Activated CD4-positive, alpha-beta T cell treated with anti-CD3 and anti-CD28 coated beads, Interleukin-2, amount 10 ng/mL, durations not matched to agents 24 days and 14 days (primary cell): ENCODE data around the gene TMEM192. TPM values are rescaled to one million over a fixed set of nuclear protein-coding genes. Genes with fewer than 3 reads are reported as not detected.
"Not testable (repeated sequence)": the region's sequence is repeated elsewhere in the genome, so short reads cannot be mapped to it uniquely, and the experiment has no call there.

Experiments used
- DNase-seq: peaks from one replicate; pipeline ENCODE4 v3.0.0; 2022
- H3K27ac Mint-ChIP-seq: one replicate; pipeline ENCODE4 v1.8.0; 2022; ENCODE audit warnings: mild to moderate bottlenecking, mixed read lengths
- H3K27me3 Mint-ChIP-seq: one replicate; pipeline ENCODE4 v1.8.0; 2022; ENCODE audit warnings: mixed read lengths
- H3K36me3 Mint-ChIP-seq: one replicate; pipeline ENCODE4 v1.8.0; 2022; ENCODE audit warnings: low read depth, mild to moderate bottlenecking, mixed read lengths
- H3K4me1 Mint-ChIP-seq: one replicate; pipeline ENCODE4 v1.8.0; 2021; ENCODE audit warnings: mixed read lengths
- H3K4me3 Mint-ChIP-seq: one replicate; pipeline ENCODE4 v1.8.0; 2022; ENCODE audit warnings: mild to moderate bottlenecking, moderate library complexity, mixed read lengths
- H3K9me3 Mint-ChIP-seq: one replicate; pipeline ENCODE4 v1.8.0; 2021; ENCODE audit warnings: mixed read lengths
- intact Hi-C: fragments of 100-400 bp; cut with micrococcal nuclease; formaldehyde crosslinking; loops from one replicate; pipeline ENCODE4 v1.15.1; 2023
- total RNA-seq: library from RNA; stranded (reverse); gene quantifications from 2 replicates; pipeline ENCODE4 v1.2.3, GENCODE V29; 2022

Gene TMEM192
- total RNA-seq, 1 donor from 2014 or later: 10.0 TPM

GRCh38 chr4:165077034-165077578, 35.6 kb downstream of the TMEM192 start:
- H3K27ac Mint-ChIP-seq: no peak overlapping the region
- DNase-seq: no peak
- intact Hi-C loops: no loop called here

DNA sequence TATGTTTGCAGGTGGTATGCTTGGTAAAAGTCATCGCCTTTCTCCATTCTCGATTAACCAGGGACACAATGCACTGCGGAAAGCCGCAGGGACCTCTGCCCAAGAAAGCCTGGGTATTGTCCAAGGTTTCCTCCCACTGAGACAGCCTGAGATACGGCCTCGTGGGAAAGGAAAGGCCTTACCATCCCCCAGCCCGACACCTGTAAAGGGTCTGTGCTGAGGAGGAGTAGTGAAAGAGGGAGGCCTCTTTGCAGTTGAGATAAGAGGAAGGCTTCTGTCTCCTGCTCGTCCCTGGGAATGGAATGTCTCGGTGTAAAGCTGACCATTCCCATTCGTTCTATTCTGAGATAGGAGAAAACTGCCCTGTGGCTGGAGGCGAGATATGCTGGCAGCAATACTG, 39.3 kb downstream of the TMEM192 start:
- H3K9me3 Mint-ChIP-seq, DNase-seq, H3K4me1 Mint-ChIP-seq, H3K36me3 Mint-ChIP-seq, H3K4me3 Mint-ChIP-seq, H3K27ac Mint-ChIP-seq, H3K27me3 Mint-ChIP-seq, intact Hi-C loops: not testable (repeated sequence)

More at GRCh38 chr4:165077034-165077578, 35.6 kb downstream of the TMEM192 start:
- Mint-ChIP-seq H3K9me3 (no peaks in the 10 kb centered on the region), H3K4me3 (no peak overlapping the region), H3K36me3 (peaks cover 2% of the 10 kb centered on the region), H3K27me3 (no peaks in the 10 kb centered on the region), H3K4me1 (peaks cover 4% of the 10 kb centered on the region)

DNA sequence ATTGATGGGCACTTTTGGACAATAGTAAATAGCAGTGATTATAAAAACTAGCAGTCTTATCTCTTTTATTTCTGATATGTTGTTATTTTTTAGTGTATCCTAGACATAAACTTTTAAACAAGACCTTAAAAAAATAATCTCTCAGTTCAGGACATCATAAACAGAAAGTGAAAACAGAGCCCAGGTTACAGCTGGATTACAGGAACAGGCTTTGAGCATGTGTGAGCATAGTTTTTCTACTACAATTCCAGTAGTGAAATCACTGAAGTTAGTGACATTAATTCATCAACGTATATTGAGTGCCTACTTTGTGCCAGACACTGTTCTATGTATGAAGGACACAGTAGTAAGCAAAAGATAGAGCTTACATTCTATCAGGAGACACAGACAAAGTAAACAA, 42.1 kb downstream of the TMEM192 start:
- Mint-ChIP-seq H3K36me3 (no peaks in the 10 kb centered on the region), H3K4me3 (no peak overlapping the region), H3K9me3 (no peaks in the 10 kb centered on the region), H3K27ac (no peak overlapping the region), H3K27me3 (no peaks in the 10 kb centered on the region), H3K4me1 (no peaks in the 10 kb centered on the region)
- intact Hi-C loops: no loop called here
- no peak for DNase-seq

GRCh38 chr4:165060938-165061337, 51.7 kb downstream of the TMEM192 start:
- H3K9me3 Mint-ChIP-seq: no peaks in the 10 kb centered on the region
- intact Hi-C loops: no loop called here
- H3K4me3 Mint-ChIP-seq: no peak overlapping the region
- no peak for DNase-seq
- H3K27ac Mint-ChIP-seq: no peak overlapping the region
- H3K27me3 Mint-ChIP-seq: no peaks in the 10 kb centered on the region
- H3K4me1 Mint-ChIP-seq: no peaks in the 10 kb centered on the region
- H3K36me3 Mint-ChIP-seq: no peaks in the 10 kb centered on the region

GRCh38 chr4:165059386-165059785, 53.3 kb downstream of the TMEM192 start:
- no peak for DNase-seq
- Mint-ChIP-seq H3K4me1 (no peaks in the 10 kb centered on the region), H3K36me3 (no peaks in the 10 kb centered on the region), H3K4me3 (no peak overlapping the region), H3K27me3 (no peaks in the 10 kb centered on the region), H3K9me3 (no peaks in the 10 kb centered on the region), H3K27ac (no peak overlapping the region)
- intact Hi-C loops: no loop called here

GRCh38 chr4:165058666-165059065, 54.0 kb downstream of the TMEM192 start:
- no peaks in the 10 kb centered on the region for H3K36me3 Mint-ChIP-seq
- H3K4me3 Mint-ChIP-seq: no peak overlapping the region
- no peak overlapping the region for H3K27ac Mint-ChIP-seq
- no peak for DNase-seq
- H3K4me1 Mint-ChIP-seq: no peaks in the 10 kb centered on the region
- H3K9me3 Mint-ChIP-seq: no peaks in the 10 kb centered on the region
- no peaks in the 10 kb centered on the region for H3K27me3 Mint-ChIP-seq
- intact Hi-C loops: no loop called here

DNA sequence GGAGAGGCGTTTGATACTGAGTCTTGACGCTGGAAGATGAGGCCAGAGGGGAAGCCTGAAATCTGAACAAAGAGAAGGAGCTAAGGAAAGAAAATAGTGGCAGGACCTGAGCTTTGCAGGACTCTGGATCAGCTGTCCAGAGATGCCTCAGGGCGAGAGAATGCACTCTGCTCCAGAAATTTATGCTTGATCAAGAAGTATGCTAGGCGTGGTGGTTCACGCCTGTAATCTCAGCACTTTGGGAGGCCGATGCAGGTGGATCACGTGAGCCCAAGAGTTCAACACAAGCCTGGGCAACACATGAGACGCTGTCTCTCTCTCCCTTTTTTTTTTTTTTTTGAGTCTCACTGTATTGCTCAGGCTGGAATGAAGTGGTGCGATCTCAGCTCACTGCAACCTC, 57.1 kb downstream of the TMEM192 start:
- Mint-ChIP-seq H3K36me3 (no peaks in the 10 kb centered on the region), H3K4me3 (no peak overlapping the region), H3K27me3 (no peaks in the 10 kb centered on the region), H3K27ac (no peak overlapping the region), H3K4me1 (no peaks in the 10 kb centered on the region), H3K9me3 (no peaks in the 10 kb centered on the region)
- intact Hi-C loops: no loop called here
- no peak for DNase-seq

- intact Hi-C loops: no loop called here
- Mint-ChIP-seq H3K27ac (no peak within 1 kb of the TSS), H3K9me3 (no peaks in the 10 kb centered on the region), H3K27me3 (no peaks in the 10 kb centered on the region), H3K4me1 (no peaks in the 10 kb centered on the region), H3K36me3 (no peaks in the 10 kb centered on the region), H3K4me3 (no peak within 1 kb of the TSS)
- DNase-seq: no peak
Measured at GRCh38 chr4:165053645-165054044, 59.0 kb downstream of the TMEM192 start, which contains the start of gene TRIM75. TSS of gene TRIM75 (plus strand) at chr4:165053866. CDS start at chr4:165059148, 5,282 bp downstream.

- no peaks in the 10 kb centered on the region for H3K36me3 Mint-ChIP-seq
Measured at GRCh38 chr4:165052627-165053026, 60.0 kb downstream of the TMEM192 start.

GRCh38 chr4:165048170-165048569, 64.5 kb downstream of the TMEM192 start:
- Mint-ChIP-seq H3K4me3 (no peak overlapping the region), H3K4me1 (no peaks in the 10 kb centered on the region), H3K9me3 (no peaks in the 10 kb centered on the region), H3K27ac (no peak overlapping the region), H3K27me3 (peaks cover 5% of the 10 kb centered on the region), H3K36me3 (no peaks in the 10 kb centered on the region)
- no peak for DNase-seq
- intact Hi-C loops: no loop called here

More at GRCh38 chr4:165052627-165053026, 60.0 kb downstream of the TMEM192 start:
- Mint-ChIP-seq H3K27me3 (no peaks in the 10 kb centered on the region), H3K4me1 (no peaks in the 10 kb centered on the region), H3K9me3 (no peaks in the 10 kb centered on the region), H3K4me3 (no peak overlapping the region), H3K27ac (no peak overlapping the region)
- no peak for DNase-seq
- intact Hi-C loops: no loop called here

DNA sequence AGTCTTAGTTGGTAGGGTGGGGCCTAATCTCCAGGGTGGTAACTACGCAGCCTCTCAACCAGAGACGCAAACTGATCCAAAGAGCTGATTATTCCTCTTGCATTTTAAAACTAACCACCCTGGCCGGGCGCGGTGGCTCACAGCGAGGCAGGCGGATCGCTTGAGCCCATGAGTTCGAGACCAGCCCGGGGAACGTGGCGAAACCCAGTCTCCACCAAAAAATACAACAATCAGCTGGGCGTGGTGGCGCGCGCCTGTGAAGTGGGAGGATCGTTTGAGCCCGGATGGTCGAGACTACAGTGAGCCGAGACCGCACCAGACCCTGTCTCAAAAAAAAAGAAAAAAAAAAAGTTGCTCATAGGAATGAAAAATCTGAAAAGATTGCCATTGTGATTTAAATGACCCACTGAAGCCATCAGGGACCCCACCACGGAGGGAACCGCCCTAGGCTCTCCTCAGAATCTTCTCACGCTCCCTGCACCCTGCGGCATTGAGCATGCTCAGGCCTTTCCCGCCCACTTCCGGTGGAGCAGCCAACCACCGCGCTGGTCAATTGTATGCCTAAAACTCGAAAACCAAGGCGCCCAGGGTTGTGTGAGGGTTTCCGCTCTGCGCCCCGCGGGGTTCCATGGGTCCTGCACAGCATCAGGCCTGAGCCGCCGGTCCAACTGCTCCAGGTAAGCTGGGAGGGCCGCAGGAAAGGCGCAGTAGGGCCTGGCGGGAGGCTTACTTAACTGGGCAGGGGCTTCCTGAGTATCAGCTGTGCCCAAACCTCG, 81.0 kb downstream of the TMEM192 start, which contains the start of gene TRIM60:
Gene TRIM60 (plus strand): TSS at position 564 of the 776 bp plus-strand sequence. CDS start 8,074 bp downstream, outside the sequence.
- intact Hi-C loops: no loop called here
- H3K4me3 Mint-ChIP-seq: no peak within 1 kb of the TSS
- no peak for DNase-seq
- H3K27me3 Mint-ChIP-seq: peaks cover 4% of the 10 kb centered on the region
- no peaks in the 10 kb centered on the region for H3K9me3 Mint-ChIP-seq
- no peaks in the 10 kb centered on the region for H3K4me1 Mint-ChIP-seq
- H3K36me3 Mint-ChIP-seq: no peaks in the 10 kb centered on the region
- no peak within 1 kb of the TSS for H3K27ac Mint-ChIP-seq

- no peaks in the 10 kb centered on the region for H3K4me1 Mint-ChIP-seq
- H3K9me3 Mint-ChIP-seq: no peaks in the 10 kb centered on the region
- intact Hi-C loops: no loop called here
Measured at GRCh38 chr4:165027762-165028402, 84.8 kb downstream of the TMEM192 start.

DNA sequence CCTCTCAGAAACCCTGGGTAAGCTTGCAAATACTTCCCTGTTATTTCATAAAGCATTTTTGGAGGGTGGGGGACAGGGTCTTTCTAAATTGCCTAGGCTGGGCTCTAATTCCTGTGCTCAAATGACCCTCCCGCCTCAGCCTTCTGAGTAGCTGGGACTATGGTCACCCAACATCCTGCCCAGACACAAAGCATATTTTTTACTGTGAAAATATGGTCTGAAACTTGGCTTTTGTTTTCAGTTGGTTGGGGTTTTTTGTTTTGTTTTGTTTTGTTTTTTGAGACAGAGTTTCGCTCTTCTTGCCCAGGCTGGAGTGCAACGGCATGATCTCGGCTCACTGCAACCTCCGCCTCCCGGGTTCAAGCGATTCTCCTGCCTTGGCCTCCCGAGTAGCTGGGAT, 86.9 kb downstream of the TMEM192 start:
- intact Hi-C loops, H3K4me3 Mint-ChIP-seq, H3K27me3 Mint-ChIP-seq, H3K4me1 Mint-ChIP-seq, H3K9me3 Mint-ChIP-seq, H3K27ac Mint-ChIP-seq, H3K36me3 Mint-ChIP-seq, DNase-seq: not testable (repeated sequence)

More at GRCh38 chr4:165027762-165028402, 84.8 kb downstream of the TMEM192 start:
- no peak for DNase-seq
- peaks cover 7% of the 10 kb centered on the region for H3K27me3 Mint-ChIP-seq
- no peak overlapping the region for H3K4me3 Mint-ChIP-seq
- no peak overlapping the region for H3K27ac Mint-ChIP-seq
- no peaks in the 10 kb centered on the region for H3K36me3 Mint-ChIP-seq
